Brain microvascular endothelial cell (primary cell): Measurements from ENCODE around the gene CDH13.

Source experiments
- DNase-seq: peaks from one replicate; pipeline ENCODE4 v3.0.0-alpha.2; 2020
- H3K27ac ChIP-seq: fragments of 250-450 bp; sonication (Bioruptor Pico); 2 replicates; pipeline ENCODE4 v1.5.1; 2020; ENCODE audit warnings: mild to moderate bottlenecking, moderate library complexity
- H3K27me3 ChIP-seq: fragments of 250-450 bp; sonication (Bioruptor Pico); replicated peaks from 2 replicates; pipeline ENCODE4 v1.5.1; 2020; ENCODE audit warnings: mild to moderate bottlenecking
- H3K36me3 ChIP-seq: fragments of 250-450 bp; sonication (Bioruptor Pico); replicated peaks from 2 replicates; pipeline ENCODE4 v1.5.1; 2020; ENCODE audit warnings: mild to moderate bottlenecking
- H3K4me3 ChIP-seq: 2 replicates; pipeline ENCODE4 v1.5.1; 2011; ENCODE audit warnings: low read depth, mild to moderate bottlenecking, control low read depth, low read length, moderate library complexity
- in situ Hi-C: cut with HindIII; loops from 2 replicates; pipeline ENCODE4 v1.10.0; 2017; ENCODE audit warnings: low sequenced_read_pairs, low pct_ligation_motif_present
- TF ChIP-seq, protein P1 (sequence below): IDR thresholded peaks from 2 replicates; pipeline ENCODE4 v1.5.1; 2011; ENCODE audit warnings: low read depth, mild to moderate bottlenecking, moderate library complexity, low read length, control low read depth, inconsistent platforms; ENCODE audit errors: missing control alignments

Gene CDH13

DNA sequence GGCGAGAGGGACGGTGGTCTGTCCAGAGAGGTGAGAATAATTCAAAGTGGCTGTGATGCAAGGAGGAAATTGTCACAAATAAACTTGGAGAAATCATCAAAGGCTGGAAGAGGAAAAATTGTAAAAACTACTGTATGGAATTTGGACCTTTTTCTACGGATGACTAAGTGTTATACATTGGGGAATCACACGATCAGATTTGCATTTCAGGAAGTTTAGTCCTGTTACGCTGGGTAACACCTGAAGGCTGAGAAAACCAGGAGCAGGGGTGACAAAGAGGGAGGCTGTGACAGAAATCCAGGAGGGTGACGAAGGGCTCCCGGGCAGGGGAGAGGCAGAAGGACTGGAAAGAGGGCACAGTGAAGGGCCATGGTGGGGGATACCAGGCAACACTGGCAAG, 511.7 kb downstream of the CDH13 start:
- in situ Hi-C loops, result no loop called here
- no peak for DNase-seq
- TF ChIP-seq, protein P1, sequence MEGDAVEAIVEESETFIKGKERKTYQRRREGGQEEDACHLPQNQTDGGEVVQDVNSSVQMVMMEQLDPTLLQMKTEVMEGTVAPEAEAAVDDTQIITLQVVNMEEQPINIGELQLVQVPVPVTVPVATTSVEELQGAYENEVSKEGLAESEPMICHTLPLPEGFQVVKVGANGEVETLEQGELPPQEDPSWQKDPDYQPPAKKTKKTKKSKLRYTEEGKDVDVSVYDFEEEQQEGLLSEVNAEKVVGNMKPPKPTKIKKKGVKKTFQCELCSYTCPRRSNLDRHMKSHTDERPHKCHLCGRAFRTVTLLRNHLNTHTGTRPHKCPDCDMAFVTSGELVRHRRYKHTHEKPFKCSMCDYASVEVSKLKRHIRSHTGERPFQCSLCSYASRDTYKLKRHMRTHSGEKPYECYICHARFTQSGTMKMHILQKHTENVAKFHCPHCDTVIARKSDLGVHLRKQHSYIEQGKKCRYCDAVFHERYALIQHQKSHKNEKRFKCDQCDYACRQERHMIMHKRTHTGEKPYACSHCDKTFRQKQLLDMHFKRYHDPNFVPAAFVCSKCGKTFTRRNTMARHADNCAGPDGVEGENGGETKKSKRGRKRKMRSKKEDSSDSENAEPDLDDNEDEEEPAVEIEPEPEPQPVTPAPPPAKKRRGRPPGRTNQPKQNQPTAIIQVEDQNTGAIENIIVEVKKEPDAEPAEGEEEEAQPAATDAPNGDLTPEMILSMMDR, result no peak

DNA sequence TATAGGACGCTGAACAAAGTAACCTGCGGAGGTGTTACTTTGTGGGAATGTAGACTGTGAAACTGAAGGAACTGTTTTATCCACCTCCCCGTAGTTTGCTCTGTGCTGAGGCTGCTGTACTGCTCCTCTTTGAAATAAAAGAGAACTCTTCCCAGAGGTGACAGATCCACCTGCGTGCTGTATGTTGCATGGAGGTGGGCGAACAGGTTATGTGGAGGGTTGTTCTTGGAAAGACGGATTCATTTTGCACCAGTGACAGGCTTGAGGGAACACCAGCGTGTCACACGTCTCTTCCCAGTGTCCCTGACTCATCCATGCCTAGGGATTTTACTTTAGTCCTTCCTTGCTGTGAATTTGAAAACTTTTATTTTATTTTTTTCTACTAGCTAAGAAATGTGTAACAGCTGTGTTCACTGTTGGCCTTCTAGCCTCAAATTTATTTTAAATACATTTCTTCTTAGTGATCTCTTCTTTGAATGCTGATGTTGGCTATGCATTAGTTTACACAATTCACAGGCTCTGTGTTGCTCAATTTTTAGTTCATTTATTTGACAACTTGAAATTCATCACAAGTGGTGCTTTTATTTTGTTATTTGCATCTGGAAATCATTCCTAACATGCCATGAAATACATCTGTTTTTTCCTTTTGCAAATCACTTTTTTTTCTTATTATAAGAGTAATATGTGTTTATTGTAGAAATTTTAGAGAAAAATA, 512.4 kb downstream of the CDH13 start:
- TF ChIP-seq, protein P1, result no peak
- Histone ChIP-seq H3K36me3 (no peaks in the 10 kb centered on the region), H3K27me3 (no peaks in the 10 kb centered on the region), H3K27ac (no peak overlapping the region), H3K4me3 (no peak overlapping the region)
- no peak for DNase-seq
- in situ Hi-C loops, result no loop called here

More for the DNA sequence above, 511.7 kb downstream of the CDH13 start:
- Histone ChIP-seq H3K27me3 (no peaks in the 10 kb centered on the region), H3K27ac (no peak overlapping the region), H3K36me3 (no peaks in the 10 kb centered on the region), H3K4me3 (no peak overlapping the region)

DNA sequence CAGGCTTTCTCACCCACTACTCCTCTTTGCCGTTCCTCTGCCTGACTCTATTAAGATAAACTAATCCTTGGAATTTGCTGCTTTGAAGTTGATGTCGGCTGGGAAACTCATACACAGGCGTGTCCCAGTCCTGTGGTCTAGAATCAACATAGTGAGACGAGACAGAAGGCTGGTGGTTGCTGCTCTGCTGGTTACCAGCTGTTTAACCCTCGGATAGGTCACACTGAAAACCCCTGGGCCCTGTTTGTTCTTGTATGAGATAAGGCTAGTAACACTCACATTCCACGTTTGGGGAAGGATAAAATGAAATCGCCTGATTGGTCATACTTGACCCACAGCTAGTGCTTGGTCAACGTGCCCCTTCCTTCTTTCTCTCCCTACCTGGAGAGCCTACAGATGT, 517.0 kb downstream of the CDH13 start:
- Histone ChIP-seq H3K4me3 (no peak overlapping the region), H3K27ac (peak overlapping the region; percentile 37), H3K27me3 (no peaks in the 10 kb centered on the region), H3K36me3 (no peaks in the 10 kb centered on the region)
- TF ChIP-seq, protein P1, result no peak
- peak; percentile 96 for DNase-seq
- in situ Hi-C loops, result no loop called here

DNA sequence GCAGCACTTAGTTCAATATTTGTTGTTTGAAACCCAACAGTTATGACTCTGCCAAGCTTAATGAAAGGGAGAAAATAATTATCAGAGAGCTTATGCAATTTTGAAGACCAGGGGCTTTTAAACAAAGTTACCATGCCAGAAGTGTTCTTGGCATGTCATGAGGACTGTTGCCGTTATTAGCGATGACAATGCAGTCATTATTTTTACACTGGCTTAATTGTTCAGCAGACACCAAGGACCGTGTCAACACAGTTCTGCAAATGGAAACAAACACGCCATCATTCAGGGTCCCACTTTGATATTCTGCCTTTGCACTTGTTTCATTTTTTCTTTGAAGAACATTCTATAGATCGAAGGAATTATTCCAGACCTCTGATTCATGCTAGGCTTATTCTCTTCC, 518.5 kb downstream of the CDH13 start:
- Histone ChIP-seq H3K27ac (no peak overlapping the region), H3K4me3 (no peak overlapping the region), H3K27me3 (no peaks in the 10 kb centered on the region), H3K36me3 (no peaks in the 10 kb centered on the region)
- DNase-seq, result no peak
- TF ChIP-seq, protein P1, result no peak
- in situ Hi-C loops, result no loop called here

DNA sequence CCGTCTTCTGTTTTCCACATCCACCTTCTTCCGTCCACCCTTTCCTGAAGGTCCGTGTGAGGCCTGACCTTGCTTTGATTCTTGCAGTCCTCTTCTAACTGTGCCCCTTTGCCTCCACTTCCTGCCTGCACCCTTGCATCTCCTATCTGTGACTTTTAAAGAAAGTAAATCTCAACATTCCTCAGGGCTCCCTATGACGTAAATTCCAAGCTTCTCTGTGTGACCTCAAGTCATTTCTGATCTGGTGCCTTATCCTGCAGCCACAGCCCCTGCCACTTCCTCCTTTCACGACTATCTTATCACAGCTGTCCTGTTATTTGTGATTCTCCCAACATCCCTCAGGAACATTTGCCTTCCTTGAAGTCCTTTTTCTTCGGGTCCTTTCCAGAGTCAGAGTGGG, 520.5 kb downstream of the CDH13 start:
- no peak overlapping the region for H3K27ac ChIP-seq
- H3K27me3 ChIP-seq, result no peaks in the 10 kb centered on the region
- peak; percentile 26 for DNase-seq
- TF ChIP-seq, protein P1, result no peak
- H3K4me3 ChIP-seq, result no peak overlapping the region
- no peaks in the 10 kb centered on the region for H3K36me3 ChIP-seq
- in situ Hi-C loops, result no loop called here

DNA sequence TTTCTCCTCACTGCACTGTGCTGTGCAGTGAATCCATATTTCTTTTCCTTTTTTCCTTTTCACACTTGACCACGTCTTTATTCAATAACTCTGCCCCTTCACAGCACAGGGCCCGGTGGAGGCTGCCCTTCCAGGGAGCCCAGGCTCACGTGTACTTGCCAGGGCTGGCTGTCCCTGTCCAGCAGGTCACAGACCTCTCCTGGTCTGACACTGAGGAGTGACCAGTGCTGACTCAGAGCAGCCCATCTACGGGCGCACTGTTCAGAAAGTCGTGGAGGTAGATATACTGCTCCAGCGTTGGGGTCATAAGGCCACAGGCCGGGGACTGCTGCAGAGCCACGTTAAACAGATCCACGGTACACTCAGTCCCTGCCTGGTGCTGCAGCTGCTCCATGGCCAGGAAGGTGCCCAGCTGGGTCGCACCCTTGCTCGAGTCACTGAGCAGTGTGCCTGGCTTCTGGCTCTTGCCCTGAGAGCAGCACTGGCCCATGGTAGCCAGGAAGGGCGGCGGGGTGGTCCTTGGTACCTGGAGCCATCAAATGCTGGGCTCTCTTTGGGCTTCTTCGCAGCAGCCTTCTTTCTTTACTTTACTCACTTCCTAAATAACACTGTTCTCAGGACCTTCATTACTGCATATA, 531.7 kb downstream of the CDH13 start:
- Histone ChIP-seq H3K4me3 (no peak overlapping the region), H3K27me3 (no peaks in the 10 kb centered on the region), H3K27ac (no peak overlapping the region), H3K36me3 (no peaks in the 10 kb centered on the region)
- TF ChIP-seq, protein P1, result no peak
- no peak for DNase-seq
- in situ Hi-C loops, result no loop called here
